ENCODE results near the gene SLC25A21. TPM values are rescaled to one million over a fixed set of nuclear protein-coding genes. Genes with fewer than 3 reads are reported as not detected.

SLC25A21 gene
- total and polyA plus RNA-seq, 2 of the 13 experiments (the other 11 are each of a cell fraction or from before 2014, with no cell fraction given), result 1.9 to 2.9 TPM

DNA sequence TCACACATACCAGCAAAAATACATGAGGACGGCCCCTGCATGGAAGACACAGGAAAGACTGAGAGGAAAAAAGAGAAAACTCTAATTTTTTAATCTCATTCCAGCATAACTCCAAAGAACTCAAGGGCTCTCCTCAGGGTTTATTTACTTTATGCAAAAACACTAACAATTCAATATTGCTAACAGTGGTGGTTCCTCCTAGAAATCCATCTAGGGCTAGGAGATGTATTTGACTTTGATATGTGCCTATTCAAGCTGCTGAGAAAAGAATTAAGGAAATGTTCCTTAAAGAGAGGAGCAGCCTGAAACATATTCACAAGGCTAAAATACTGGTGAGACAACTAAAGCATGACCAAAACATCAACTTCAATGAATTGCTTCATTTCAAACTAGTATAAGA lies 57.0 kb downstream of the SLC25A21 start:
- Histone ChIP-seq H3K27ac (ENCODE audit: extremely low read length, insufficient read depth, low read length) (no peak overlapping the region), H3K36me3 (replicated peaks in 1 of 2; ENCODE audit: control insufficient read depth in 1 of 2, insufficient read depth in 2 of 2, low read length in 2 of 2) (no peaks in the 10 kb centered on the region), H3K27me3 (ENCODE audit: control insufficient read depth in 1 of 2, insufficient read depth in 2 of 2, low read length in 2 of 2) (no peaks in the 10 kb centered on the region), H3K4me3 (replicated peaks in 1 of 3; ENCODE audit: insufficient read depth in 1 of 3, low read depth in 2 of 3, low read length in 3 of 3) (no peak overlapping the region), H4K20me1 (ENCODE audit: insufficient read depth, low read length) (no peaks in the 10 kb centered on the region), H3K4me1 (ENCODE audit: insufficient read depth, low read length) (no peaks in the 10 kb centered on the region), H2AFZ (ENCODE audit: low read length) (no peak overlapping the region), H3K9ac (ENCODE audit: insufficient read depth, low read depth, low read length) (no peak overlapping the region), H3K9me3 (ENCODE audit: low read length) (peaks cover 10% of the 10 kb centered on the region), H3K4me2 (ENCODE audit: low read depth, low read length) (no peak overlapping the region), H3K79me2 (ENCODE audit: insufficient read depth, low read length) (no peaks in the 10 kb centered on the region)
- no TSS peak for BruUV-seq (replicated peaks)
- ATAC-seq, result no peak
- CTCF ChIA-PET (ENCODE audit: low intra/inter-chr PET ratio, low total read pairs), result no interaction called here
- POLR2A ChIA-PET, result no interaction called here
- no peak for DNase-seq (ENCODE audit: low spot score)
- no peak for FAIRE-seq
- intact Hi-C loops (cut with micrococcal nuclease; ENCODE audit: unreplicated experiment) (no loop called here), in situ Hi-C loops (cut with HindIII; ENCODE audit: extremely low pct_ligation_motif_present, low pct_unique_long_range_greater_than_20kb) (no loop called here)
- 49% methylated on average over 1 of the region's 1 CpG for WGBS (ENCODE audit: low lambda C conversion rate)
- TF ChIP-seq ZNF777 (CRISPR knock-in tag; IDR thresholded peaks at IDR 0.05) (no peak), ZNF660 (CRISPR knock-in tag; IDR thresholded peaks at IDR 0.05; ENCODE audit: borderline replicate concordance, low read depth) (no peak), CAMTA2 (CRISPR knock-in tag; IDR thresholded peaks at IDR 0.05; ENCODE audit: borderline replicate concordance) (no peak), ZBTB42 (CRISPR knock-in tag; IDR thresholded peaks at IDR 0.05) (no peak), PBX2 (CRISPR knock-in tag; IDR thresholded peaks at IDR 0.05) (no peak), ZNF281 (CRISPR knock-in tag; IDR thresholded peaks at IDR 0.05; ENCODE audit: borderline replicate concordance) (no peak), GABPA (IDR thresholded peaks at IDR 0.05; ENCODE audit: low read depth, low read length) (no peak), GABPA (CRISPR knock-in tag; IDR thresholded peaks at IDR 0.05; ENCODE audit: low read depth) (no peak), ETV5 (CRISPR knock-in tag; IDR thresholded peaks at IDR 0.05; ENCODE audit: borderline replicate concordance) (no peak), KLF16 (CRISPR knock-in tag; IDR thresholded peaks at IDR 0.05) (no peak)
- TF ChIP-seq, protein P1, sequence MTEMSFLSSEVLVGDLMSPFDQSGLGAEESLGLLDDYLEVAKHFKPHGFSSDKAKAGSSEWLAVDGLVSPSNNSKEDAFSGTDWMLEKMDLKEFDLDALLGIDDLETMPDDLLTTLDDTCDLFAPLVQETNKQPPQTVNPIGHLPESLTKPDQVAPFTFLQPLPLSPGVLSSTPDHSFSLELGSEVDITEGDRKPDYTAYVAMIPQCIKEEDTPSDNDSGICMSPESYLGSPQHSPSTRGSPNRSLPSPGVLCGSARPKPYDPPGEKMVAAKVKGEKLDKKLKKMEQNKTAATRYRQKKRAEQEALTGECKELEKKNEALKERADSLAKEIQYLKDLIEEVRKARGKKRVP (CRISPR knock-in tag; IDR thresholded peaks at IDR 0.05), result no peak
- TF ChIP-seq, protein P2, sequence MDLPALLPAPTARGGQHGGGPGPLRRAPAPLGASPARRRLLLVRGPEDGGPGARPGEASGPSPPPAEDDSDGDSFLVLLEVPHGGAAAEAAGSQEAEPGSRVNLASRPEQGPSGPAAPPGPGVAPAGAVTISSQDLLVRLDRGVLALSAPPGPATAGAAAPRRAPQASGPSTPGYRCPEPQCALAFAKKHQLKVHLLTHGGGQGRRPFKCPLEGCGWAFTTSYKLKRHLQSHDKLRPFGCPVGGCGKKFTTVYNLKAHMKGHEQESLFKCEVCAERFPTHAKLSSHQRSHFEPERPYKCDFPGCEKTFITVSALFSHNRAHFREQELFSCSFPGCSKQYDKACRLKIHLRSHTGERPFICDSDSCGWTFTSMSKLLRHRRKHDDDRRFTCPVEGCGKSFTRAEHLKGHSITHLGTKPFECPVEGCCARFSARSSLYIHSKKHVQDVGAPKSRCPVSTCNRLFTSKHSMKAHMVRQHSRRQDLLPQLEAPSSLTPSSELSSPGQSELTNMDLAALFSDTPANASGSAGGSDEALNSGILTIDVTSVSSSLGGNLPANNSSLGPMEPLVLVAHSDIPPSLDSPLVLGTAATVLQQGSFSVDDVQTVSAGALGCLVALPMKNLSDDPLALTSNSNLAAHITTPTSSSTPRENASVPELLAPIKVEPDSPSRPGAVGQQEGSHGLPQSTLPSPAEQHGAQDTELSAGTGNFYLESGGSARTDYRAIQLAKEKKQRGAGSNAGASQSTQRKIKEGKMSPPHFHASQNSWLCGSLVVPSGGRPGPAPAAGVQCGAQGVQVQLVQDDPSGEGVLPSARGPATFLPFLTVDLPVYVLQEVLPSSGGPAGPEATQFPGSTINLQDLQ (CRISPR knock-in tag; IDR thresholded peaks at IDR 0.05), result no peak
- TF ChIP-seq, protein P3, sequence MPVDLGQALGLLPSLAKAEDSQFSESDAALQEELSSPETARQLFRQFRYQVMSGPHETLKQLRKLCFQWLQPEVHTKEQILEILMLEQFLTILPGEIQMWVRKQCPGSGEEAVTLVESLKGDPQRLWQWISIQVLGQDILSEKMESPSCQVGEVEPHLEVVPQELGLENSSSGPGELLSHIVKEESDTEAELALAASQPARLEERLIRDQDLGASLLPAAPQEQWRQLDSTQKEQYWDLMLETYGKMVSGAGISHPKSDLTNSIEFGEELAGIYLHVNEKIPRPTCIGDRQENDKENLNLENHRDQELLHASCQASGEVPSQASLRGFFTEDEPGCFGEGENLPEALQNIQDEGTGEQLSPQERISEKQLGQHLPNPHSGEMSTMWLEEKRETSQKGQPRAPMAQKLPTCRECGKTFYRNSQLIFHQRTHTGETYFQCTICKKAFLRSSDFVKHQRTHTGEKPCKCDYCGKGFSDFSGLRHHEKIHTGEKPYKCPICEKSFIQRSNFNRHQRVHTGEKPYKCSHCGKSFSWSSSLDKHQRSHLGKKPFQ (CRISPR knock-in tag; IDR thresholded peaks at IDR 0.05; ENCODE audit: insufficient replicate concordance), result no peak
- TF ChIP-seq, protein P4, sequence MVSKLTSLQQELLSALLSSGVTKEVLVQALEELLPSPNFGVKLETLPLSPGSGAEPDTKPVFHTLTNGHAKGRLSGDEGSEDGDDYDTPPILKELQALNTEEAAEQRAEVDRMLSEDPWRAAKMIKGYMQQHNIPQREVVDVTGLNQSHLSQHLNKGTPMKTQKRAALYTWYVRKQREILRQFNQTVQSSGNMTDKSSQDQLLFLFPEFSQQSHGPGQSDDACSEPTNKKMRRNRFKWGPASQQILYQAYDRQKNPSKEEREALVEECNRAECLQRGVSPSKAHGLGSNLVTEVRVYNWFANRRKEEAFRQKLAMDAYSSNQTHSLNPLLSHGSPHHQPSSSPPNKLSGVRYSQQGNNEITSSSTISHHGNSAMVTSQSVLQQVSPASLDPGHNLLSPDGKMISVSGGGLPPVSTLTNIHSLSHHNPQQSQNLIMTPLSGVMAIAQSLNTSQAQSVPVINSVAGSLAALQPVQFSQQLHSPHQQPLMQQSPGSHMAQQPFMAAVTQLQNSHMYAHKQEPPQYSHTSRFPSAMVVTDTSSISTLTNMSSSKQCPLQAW (CRISPR knock-in tag; IDR thresholded peaks at IDR 0.05), result no peak
